Activated effector memory CD4-positive, alpha-beta T cell treated with Interleukin-2 at 50 U/mL for 16 hours (primary cell): Measurements from ENCODE around the gene RPS10.
"Not testable (repeated sequence)": the region's sequence is repeated elsewhere in the genome, so short reads cannot be mapped to it uniquely, and the experiment has no call there.

Source experiments
- DNase-seq: peaks from one replicate; pipeline ENCODE4 v3.0.0-alpha.2; 2020

Gene RPS10

GRCh38 chr6:34391786-34392496 lies 33.9 kb downstream of the RPS10 start:
- peak; percentile 32 for DNase-seq

DNA sequence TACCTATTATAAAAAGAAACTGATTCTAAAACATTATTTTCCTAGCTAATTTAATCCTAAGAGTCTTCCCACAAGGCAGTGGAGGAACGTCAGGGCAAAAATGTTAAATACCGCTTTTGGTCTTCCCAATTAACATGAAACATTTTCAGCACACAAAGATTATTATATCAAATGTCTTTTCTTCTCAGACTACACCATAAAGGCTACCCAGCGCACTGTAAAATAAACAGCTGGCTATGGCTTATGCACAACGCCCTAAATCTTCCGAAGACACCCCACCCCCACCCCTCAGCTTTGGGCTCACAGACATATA lies 34.4 kb downstream of the RPS10 start:
- no peak for DNase-seq

- no peak for DNase-seq
These were observed 35.1 kb downstream of the RPS10 start for GRCh38 chr6:34390531-34391472.

GRCh38 chr6:34389034-34389433 lies 36.8 kb downstream of the RPS10 start:
- DNase-seq: no peak

GRCh38 chr6:34388421-34388820 lies 37.4 kb downstream of the RPS10 start:
- no peak for DNase-seq

DNA sequence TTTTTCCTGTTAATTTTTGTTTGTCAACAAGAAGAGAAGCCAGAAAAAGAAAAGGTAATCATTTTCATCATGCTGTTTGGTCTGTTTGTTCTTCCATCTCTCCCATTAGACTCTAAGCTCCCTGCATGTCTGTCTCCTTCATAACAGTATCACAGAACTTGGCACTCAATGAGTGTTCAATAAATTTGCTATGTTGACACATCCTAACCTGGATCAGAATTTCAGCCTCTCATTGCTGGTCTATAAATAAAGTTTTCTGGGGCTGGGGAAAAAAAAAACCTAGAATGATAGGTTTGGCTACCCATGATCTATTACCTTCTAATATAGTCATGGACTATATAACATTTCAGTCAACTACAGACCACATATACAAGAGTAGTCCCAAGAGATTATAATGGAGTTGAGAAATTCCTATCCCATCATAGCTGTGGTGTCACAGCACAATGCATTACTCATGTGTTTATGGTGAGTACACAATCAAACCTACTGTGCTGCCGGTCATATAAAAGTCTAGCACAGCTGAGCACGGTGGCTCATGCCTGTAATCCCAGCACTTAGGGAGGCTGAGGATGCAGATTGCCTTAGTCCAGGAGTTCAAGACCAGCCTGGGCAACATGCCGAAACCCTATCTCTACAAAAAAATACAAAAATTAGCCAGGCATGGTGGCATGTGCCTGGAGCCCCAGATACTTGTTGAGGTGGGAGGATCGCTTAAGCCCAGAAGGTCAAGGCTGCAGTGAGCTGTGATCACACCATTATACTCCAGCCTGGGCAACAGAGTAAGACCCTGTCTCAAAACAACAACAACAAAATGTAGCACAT lies 39.3 kb downstream of the RPS10 start:
- no peak for DNase-seq

DNA sequence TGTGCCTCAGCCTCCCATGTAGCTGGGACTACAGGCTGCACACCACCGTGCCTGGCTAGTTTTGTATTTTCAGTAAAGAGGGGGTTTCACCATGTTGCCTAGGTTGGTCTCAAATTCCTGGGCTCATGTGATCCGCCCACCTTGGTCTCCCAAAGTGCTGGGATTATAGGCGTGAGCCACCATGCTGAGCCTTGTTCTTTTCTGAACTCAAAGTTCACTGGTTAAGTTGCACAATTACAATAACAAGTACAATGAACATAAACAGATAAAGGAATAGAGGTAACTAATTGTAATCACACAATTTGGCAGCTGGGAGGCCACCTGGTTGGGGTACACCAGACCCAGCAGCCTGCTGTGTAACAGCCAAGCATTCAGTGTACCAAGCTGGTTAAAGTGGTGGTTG lies 40.1 kb downstream of the RPS10 start:
- no peak for DNase-seq

DNA sequence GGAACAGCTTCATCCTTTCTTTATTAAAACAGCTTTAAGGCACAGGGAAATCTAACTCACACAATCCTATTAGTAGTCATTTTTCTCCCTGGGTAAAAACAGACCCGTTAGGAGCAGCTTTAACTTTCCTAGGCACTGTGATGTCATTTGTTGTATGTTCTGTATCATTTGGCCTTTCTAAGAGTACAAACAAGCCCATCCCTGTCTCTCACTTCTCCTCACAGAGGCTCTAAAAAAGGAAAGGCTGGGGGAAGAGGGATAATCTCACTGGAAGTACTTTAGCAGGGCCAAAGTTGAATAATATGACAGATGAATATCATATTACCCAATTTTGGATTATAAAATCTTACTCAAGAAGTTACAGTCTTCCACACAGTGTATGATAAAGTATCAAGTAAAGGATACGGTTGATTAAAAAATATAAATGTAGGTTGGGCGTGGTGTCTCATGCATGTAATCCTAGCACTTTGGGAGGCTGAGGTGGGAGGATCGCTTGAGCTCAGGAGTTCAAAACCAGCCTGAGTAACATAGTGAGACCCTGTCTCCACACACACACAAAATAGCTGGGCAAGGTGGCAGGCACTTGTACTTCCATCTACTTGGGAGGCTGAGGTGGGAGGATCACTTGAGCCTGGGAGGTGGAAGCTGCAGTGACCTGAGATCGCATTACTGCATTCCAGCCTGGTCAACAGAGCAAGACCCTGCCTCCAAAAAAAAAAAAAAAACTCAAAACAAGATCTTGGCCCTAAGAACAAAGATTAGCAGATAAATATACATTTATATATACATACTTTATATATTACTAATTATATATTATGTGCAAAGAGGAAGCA lies 41.3 kb downstream of the RPS10 start:
- DNase-seq: no peak

GRCh38 chr6:34383656-34384320 lies 42.1 kb downstream of the RPS10 start:
- no peak for DNase-seq

DNA sequence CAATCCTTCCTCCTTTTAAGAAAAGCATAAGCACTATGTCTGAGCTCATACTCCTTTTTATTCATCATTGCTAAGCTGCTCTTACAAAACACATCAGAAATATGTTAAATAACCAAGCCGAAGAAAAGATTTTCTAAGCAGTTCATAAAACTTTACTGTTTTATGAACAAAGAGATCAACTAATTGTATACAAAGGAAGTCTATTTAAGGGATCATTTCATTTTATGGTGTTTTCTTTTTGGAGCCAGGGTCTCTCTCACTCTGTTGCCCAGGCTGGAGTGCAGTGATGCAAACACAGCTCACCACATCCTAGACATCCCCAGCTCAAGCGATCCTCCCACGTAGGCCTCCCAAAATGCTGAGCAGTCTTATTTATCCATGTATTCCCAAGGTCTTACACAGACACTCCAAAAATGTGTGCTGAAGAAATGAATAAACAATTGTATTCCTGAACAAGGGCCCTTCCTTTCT lies 42.7 kb downstream of the RPS10 start:
- DNase-seq: no peak

- no peak for DNase-seq
These were observed 44.8 kb downstream of the RPS10 start for GRCh38 chr6:34381081-34381480.

DNA sequence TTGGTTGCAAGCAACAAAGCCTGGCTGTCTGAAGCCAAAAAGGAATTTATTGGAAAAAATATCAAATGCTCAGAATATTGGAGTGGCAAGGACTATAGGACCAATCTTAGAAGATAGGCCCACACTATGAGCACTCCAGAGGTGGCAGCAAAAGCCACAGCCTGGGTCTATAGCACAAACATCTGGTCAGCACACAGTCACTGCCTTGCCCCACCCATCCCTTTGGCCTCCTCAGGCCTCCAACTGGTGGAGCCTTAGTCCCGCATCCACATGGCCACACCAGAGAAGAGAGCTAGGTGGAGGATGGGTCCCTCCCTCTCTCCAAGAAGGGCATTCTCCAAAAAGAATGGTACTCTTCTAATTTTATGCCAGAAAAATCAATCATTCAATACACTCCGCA lies 47.4 kb downstream of the RPS10 start:
- no peak for DNase-seq

GRCh38 chr6:34377984-34378383 lies 47.9 kb downstream of the RPS10 start:
- no peak for DNase-seq

DNA sequence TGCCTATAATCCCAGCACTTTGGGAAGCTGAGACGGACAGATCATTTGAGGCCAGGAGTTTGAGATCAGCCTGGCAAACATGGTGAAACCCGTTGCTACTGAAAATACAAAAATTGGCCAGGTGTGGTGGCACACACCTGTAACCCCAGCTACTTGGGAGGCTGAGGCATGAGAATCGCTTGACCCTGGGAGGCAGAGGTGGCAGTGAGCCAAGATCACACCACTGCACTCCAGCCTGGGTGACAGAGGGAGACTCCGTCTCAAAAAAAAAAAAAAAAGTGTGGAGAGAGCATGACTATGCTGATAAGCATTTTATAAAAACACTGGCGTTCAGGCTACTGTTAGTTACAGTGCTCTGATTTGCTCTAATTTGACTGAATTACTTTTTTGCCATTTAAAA lies 48.3 kb downstream of the RPS10 start:
- not testable (repeated sequence) for DNase-seq

DNA sequence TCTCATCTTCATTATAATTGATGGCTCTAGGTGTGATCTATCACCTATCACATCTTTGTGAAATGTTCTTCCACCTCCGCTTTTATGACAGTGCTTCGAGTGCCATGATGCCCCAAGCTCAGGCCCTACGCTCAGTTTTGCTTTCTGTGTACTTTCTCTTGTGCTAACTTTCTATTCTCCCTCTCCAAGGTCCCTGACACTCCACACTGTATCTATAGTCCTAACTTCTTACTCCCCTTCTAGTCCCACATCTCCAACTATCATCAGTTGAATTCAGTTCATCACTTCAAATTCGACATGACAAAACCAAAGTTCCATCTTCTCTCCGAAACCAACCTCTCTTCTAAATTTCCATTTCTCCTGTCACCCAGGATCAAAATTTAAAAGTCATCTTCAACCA lies 50.0 kb downstream of the RPS10 start:
- no peak for DNase-seq

DNA sequence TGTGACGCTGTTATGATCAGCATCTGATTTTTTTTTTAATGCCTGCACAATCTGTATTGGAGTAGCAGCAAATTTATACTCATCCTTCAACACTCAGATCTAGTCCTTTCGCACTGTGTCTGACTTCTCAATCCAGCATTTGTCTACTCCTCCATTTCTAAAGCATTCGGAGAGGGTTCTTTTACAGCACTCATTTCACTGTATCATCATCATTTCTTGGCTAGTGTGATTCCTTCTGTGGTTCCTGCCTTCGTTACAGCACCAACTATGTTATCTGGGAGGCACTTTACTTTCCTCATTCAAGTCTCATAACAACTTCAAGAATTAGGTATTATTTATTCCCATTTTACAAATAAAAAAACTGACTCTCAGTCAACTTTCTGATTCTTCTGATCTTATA lies 51.4 kb downstream of the RPS10 start:
- no peak for DNase-seq

DNA sequence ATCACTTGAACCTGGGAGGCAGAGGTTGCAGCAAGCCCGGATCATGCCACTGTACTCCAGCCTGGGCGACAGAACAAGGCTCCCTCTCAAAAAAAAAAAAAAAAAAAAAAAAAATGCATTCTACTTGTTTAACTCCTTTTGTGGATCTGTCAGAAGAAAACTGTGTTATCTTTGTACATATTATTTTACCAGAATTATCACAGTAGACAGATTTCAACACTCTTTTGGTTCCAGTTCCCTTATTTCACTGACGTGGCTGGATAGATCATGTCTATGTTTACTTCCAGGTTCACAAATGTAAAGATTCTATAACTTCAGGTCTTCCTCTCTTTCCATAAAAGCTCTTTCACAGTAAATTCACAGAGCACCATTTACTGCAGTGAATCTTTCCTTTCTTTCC lies 51.8 kb downstream of the RPS10 start:
- DNase-seq: no peak

DNA sequence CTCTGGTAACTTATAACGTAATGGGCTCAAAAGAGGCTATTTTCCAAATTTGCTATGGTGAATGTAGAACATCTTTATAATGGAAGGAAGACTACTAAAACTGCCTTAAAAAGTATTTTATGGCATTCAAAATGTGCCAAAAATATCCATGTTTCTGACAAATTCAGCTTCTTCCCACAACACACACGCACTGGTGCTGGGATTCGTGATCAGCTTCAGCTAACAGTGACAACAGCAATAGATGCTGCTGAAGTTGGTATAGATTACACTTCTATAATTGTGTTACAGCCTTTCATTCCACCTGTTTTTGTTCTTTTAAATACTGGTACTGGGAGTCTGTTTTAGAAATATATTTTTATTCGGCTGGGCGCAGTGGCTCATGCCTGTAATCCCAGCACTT lies 52.4 kb downstream of the RPS10 start:
- no peak for DNase-seq

DNA sequence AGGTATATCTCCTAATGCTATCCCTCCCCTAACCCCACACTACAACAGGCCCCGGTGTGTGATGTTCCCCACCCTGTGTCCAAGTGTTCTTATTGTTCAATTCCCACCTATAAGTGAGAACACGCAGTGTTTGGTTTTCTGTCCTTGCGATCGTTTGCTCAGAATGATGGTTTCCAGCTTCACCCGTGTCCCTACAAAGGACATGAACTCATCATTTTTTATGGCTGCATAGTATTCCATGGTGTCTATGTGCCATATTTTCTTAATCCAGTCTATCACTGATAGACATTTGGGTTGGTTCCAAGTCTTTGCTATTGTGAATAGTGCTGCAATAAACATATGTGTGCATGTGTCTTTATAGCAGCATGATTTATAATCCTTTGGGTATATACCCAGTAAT lies 54.0 kb downstream of the RPS10 start:
- DNase-seq: not testable (repeated sequence)

DNA sequence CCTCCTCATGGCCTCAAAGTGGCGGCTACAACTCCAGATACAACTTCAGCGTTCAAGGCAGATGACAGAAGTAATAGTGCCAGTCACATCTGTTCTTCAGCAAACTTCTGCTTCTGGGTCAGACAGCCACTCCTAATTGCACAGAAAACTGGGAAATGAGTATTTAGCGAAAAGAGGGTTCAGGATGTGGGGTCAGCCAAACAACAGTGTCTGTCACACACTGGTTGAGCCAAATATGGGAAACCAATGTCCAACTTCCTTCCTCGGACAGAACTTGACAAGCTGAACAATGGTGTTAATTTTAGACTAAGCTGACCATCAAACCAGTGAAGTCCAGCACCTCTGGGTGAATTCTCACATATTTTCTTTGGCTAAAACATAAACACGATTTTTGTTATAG lies 55.5 kb downstream of the RPS10 start:
- DNase-seq: no peak

DNA sequence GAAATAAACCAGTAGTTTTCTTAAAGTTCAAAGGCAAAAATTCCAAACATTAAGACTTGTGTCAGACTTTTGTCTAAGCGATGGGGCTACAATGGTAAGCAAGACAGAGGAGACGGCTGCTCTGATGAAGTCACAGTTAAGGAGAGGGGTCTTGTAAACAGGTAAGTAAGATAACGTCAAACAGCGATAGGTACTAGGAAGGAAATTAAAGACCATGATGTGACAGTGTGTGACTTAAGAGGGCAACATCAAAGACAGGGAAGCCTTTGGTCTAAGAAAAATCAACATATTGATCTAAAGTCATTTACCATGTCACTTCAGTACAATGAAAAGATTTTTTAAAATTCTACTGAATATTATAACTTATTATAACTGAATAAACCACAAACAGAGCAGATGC lies 56.5 kb downstream of the RPS10 start:
- DNase-seq: no peak
